Measurements from ENCODE around the gene BCAS1. TPM values are rescaled to one million over a fixed set of nuclear protein-coding genes. Genes with fewer than 3 reads are reported as not detected.

Gene BCAS1
- total RNA-seq, 1 experiment from 2014 or later, result 0.17 TPM

DNA sequence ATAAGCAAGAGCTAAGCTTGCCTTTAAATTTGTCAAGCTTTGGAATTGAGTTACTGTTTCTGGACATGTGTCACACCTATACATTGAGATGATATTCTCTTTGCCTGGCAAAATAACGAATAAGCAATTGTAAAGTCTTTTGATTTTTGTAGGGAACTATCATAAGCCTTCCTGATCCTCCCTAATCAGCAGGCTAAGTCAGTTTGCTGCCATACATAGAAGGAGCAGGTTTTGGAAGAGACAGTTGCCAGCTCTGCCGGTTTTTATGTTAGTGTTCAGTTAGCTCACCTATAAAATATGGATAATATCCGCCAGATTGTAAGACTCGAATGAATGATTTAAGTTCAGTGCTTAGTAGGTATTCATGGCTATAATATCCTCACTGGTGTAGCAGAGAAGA is 34.4 kb upstream of the BCAS1 start:
- intact Hi-C loops (cut with micrococcal nuclease), result no loop called here
- TF ChIP-seq, protein P1, sequence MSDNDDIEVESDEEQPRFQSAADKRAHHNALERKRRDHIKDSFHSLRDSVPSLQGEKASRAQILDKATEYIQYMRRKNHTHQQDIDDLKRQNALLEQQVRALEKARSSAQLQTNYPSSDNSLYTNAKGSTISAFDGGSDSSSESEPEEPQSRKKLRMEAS (IDR thresholded peaks at IDR 0.05), result no peak
- TF ChIP-seq EGR1 (IDR thresholded peaks at IDR 0.05; ENCODE audit: low read depth) (no peak), EZH2phosphoT487 (IDR thresholded peaks at IDR 0.05; ENCODE audit: borderline replicate concordance) (no peak), ZFX (IDR thresholded peaks at IDR 0.05) (no peak), TCF7L2 (IDR thresholded peaks at IDR 0.05; ENCODE audit: borderline replicate concordance, extremely low read depth, insufficient read depth, insufficient read length) (no peak), RAD21 (IDR thresholded peaks at IDR 0.05; ENCODE audit: low read depth) (no peak), CEBPB (IDR thresholded peaks at IDR 0.05; ENCODE audit: low read depth) (no peak), ELF1 (IDR thresholded peaks at IDR 0.05; ENCODE audit: borderline replicate concordance, low read depth) (no peak), POLR2AphosphoS5 (IDR thresholded peaks at IDR 0.05; ENCODE audit: low read depth, low read length) (no peak)
- TF ChIP-seq, protein P2, sequence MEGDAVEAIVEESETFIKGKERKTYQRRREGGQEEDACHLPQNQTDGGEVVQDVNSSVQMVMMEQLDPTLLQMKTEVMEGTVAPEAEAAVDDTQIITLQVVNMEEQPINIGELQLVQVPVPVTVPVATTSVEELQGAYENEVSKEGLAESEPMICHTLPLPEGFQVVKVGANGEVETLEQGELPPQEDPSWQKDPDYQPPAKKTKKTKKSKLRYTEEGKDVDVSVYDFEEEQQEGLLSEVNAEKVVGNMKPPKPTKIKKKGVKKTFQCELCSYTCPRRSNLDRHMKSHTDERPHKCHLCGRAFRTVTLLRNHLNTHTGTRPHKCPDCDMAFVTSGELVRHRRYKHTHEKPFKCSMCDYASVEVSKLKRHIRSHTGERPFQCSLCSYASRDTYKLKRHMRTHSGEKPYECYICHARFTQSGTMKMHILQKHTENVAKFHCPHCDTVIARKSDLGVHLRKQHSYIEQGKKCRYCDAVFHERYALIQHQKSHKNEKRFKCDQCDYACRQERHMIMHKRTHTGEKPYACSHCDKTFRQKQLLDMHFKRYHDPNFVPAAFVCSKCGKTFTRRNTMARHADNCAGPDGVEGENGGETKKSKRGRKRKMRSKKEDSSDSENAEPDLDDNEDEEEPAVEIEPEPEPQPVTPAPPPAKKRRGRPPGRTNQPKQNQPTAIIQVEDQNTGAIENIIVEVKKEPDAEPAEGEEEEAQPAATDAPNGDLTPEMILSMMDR (IDR thresholded peaks at IDR 0.05 in 2 of 3, conservative IDR thresholded peaks at IDR 0.05 in 1 of 3; ENCODE audit: borderline replicate concordance in 1 of 3, insufficient read depth in 1 of 3, low read depth in 2 of 3, low read length in 2 of 3), result no peak
- TF ChIP-seq, protein P3, sequence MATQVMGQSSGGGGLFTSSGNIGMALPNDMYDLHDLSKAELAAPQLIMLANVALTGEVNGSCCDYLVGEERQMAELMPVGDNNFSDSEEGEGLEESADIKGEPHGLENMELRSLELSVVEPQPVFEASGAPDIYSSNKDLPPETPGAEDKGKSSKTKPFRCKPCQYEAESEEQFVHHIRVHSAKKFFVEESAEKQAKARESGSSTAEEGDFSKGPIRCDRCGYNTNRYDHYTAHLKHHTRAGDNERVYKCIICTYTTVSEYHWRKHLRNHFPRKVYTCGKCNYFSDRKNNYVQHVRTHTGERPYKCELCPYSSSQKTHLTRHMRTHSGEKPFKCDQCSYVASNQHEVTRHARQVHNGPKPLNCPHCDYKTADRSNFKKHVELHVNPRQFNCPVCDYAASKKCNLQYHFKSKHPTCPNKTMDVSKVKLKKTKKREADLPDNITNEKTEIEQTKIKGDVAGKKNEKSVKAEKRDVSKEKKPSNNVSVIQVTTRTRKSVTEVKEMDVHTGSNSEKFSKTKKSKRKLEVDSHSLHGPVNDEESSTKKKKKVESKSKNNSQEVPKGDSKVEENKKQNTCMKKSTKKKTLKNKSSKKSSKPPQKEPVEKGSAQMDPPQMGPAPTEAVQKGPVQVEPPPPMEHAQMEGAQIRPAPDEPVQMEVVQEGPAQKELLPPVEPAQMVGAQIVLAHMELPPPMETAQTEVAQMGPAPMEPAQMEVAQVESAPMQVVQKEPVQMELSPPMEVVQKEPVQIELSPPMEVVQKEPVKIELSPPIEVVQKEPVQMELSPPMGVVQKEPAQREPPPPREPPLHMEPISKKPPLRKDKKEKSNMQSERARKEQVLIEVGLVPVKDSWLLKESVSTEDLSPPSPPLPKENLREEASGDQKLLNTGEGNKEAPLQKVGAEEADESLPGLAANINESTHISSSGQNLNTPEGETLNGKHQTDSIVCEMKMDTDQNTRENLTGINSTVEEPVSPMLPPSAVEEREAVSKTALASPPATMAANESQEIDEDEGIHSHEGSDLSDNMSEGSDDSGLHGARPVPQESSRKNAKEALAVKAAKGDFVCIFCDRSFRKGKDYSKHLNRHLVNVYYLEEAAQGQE (IDR thresholded peaks at IDR 0.05; ENCODE audit: low read depth), result no peak
- TF ChIP-seq, protein P4, sequence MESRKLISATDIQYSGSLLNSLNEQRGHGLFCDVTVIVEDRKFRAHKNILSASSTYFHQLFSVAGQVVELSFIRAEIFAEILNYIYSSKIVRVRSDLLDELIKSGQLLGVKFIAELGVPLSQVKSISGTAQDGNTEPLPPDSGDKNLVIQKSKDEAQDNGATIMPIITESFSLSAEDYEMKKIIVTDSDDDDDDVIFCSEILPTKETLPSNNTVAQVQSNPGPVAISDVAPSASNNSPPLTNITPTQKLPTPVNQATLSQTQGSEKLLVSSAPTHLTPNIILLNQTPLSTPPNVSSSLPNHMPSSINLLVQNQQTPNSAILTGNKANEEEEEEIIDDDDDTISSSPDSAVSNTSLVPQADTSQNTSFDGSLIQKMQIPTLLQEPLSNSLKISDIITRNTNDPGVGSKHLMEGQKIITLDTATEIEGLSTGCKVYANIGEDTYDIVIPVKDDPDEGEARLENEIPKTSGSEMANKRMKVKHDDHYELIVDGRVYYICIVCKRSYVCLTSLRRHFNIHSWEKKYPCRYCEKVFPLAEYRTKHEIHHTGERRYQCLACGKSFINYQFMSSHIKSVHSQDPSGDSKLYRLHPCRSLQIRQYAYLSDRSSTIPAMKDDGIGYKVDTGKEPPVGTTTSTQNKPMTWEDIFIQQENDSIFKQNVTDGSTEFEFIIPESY (IDR thresholded peaks at IDR 0.05; ENCODE audit: extremely low read depth, insufficient replicate concordance, low read length), result no peak
- H3K4me2 ChIP-seq (ENCODE audit: low read length), result no peak overlapping the region
- DNase-seq (ENCODE audit: low read depth, low spot score) (no peak), ATAC-seq (no peak)
- no peaks in the 10 kb centered on the region; a peak in 1 of 4 replicates for H3K9me3 ChIP-seq (ENCODE audit: control insufficient read depth in 1 of 2, insufficient read depth in 1 of 2, low read depth in 1 of 2, low read length in 2 of 2)
- no peaks in the 10 kb centered on the region for H3K27me3 ChIP-seq (ENCODE audit: insufficient read depth, low read length)
- ChIA-PET POLR2A (interaction anchor here (0.9 to 1.6 kb wide), 3 partner anchors 18 to 95 kb away, joined by 3 to 5 read pairs (median 4); no protein-coding TSS in a partner anchor), CTCF (interaction anchor here (1.0 to 13.2 kb wide), 11 partner anchors 8 to 95 kb away, joined by 3 to 162 read pairs (median 11); no protein-coding TSS in a partner anchor), RAD21 (ENCODE audit: low non-redundant PET in 1 of 2, low total read pairs in 2 of 2, uncharacterized antibody in 2 of 2, unreplicated experiment in 2 of 2) (no interaction called here)
- no peak overlapping the region for H3K4me3 ChIP-seq (replicated peaks in 1 of 2; ENCODE audit: low read depth in 1 of 2, low read length in 2 of 2)
- BruUV-seq (replicated peaks), result no TSS peak
- H4K20me1 ChIP-seq (ENCODE audit: insufficient read depth), result no peaks in the 10 kb centered on the region
- no peak overlapping the region for H3K27ac ChIP-seq (ENCODE audit: low read depth, low read length)
- no peaks in the 10 kb centered on the region for H3K9me2 ChIP-seq (ENCODE audit: insufficient read depth)
- no peak overlapping the region for H3K9ac ChIP-seq (ENCODE audit: low read length)
- no peaks in the 10 kb centered on the region for H3K36me3 ChIP-seq (ENCODE audit: control insufficient read depth in 1 of 2, insufficient read depth in 2 of 2, low read length in 2 of 2)
- H3K4me1 ChIP-seq (ENCODE audit: control insufficient read depth in 1 of 2, insufficient read depth in 2 of 2, low read length in 2 of 2), result peaks cover 32 to 54% of the 10 kb centered on the region in 2 experiments
- no peaks in the 10 kb centered on the region for H3K79me2 ChIP-seq (ENCODE audit: insufficient read depth, low read length)
- peak overlapping the region; percentile 6 for H2AFZ ChIP-seq (ENCODE audit: low read depth, low read length, poor library complexity, severe bottlenecking)
